MM.1S (cell line): ENCODE measurements around the gene MKNK1.

Source experiments
- DNase-seq: peaks from one replicate; pipeline ENCODE4 v3.0.0-alpha.2; 2015
- H2AFZ ChIP-seq: fragments of 300-600 bp; sonication (generic); 2 replicates; pipeline ENCODE4 v1.6.0; 2016; ENCODE audit warnings: antibody characterized with exemption, low read length
- H3F3A ChIP-seq: fragments of 300-600 bp; sonication (generic); 2 replicates; pipeline ENCODE4 v1.6.1; 2016; ENCODE audit warnings: mild to moderate bottlenecking, antibody characterized with exemption, low read length, moderate library complexity, mixed read lengths; ENCODE audit not compliant: insufficient read depth
- H3K27ac ChIP-seq: fragments of 300-600 bp; sonication (generic); 2 replicates; pipeline ENCODE4 v1.5.1; 2016; ENCODE audit warnings: mild to moderate bottlenecking, low read length
- H3K27me3 ChIP-seq: fragments of 300-600 bp; sonication (generic); replicated peaks from 2 replicates; pipeline ENCODE4 v1.6.0; 2016; ENCODE audit warnings: low read length; ENCODE audit not compliant: insufficient read depth
- H3K36me3 ChIP-seq: fragments of 300-600 bp; sonication (generic); replicated peaks from 2 replicates; pipeline ENCODE4 v1.6.1; 2016; ENCODE audit warnings: mild to moderate bottlenecking, low read length, mixed read lengths; ENCODE audit not compliant: insufficient read depth
- H3K4me1 ChIP-seq: fragments of 300-600 bp; sonication (generic); 2 replicates; pipeline ENCODE4 v1.6.1; 2016; ENCODE audit warnings: low read length, mixed read lengths
- H3K4me2 ChIP-seq: fragments of 300-600 bp; sonication (generic); 2 replicates; pipeline ENCODE4 v1.6.0; 2016; ENCODE audit warnings: low read depth, low read length
- H3K4me3 ChIP-seq: fragments of 300-600 bp; sonication (generic); 2 replicates; pipeline ENCODE4 v1.5.1; 2016; ENCODE audit warnings: low read length, mixed read lengths
- H3K79me2 ChIP-seq: fragments of 300-600 bp; sonication (generic); 2 replicates; pipeline ENCODE4 v1.6.1; 2016; ENCODE audit warnings: mixed run types, low read length, mixed read lengths
- H3K9ac ChIP-seq: fragments of 300-600 bp; sonication (generic); 2 replicates; pipeline ENCODE4 v1.6.1; 2016; ENCODE audit warnings: low read length, mixed read lengths
- H3K9me2 ChIP-seq: fragments of 300-600 bp; sonication (generic); replicated peaks from 2 replicates; pipeline ENCODE4 v1.6.1; 2016; ENCODE audit warnings: mild to moderate bottlenecking, low read length, mixed read lengths; ENCODE audit not compliant: insufficient read depth
- H3K9me3 ChIP-seq: fragments of 300-600 bp; sonication (generic); replicated peaks from 2 replicates; pipeline ENCODE4 v1.6.1; 2016; ENCODE audit warnings: mild to moderate bottlenecking, low read length, mixed read lengths; ENCODE audit not compliant: insufficient read depth
- H4K20me1 ChIP-seq: fragments of 300-600 bp; sonication (generic); 2 replicates; pipeline ENCODE4 v1.6.1; 2016; ENCODE audit warnings: mild to moderate bottlenecking, low read length, moderate library complexity, mixed read lengths; ENCODE audit not compliant: insufficient read depth
- EZH2 ChIP-seq: fragments of 300-600 bp; sonication (generic); optimal IDR thresholded peaks from 2 replicates; pipeline ENCODE3; 2017; ENCODE audit warnings: low read depth, mild to moderate bottlenecking, antibody characterized with exemption, low read length, mixed read lengths
- EZH2phosphoT487 ChIP-seq: fragments of 300-600 bp; sonication (generic); IDR thresholded peaks from 2 replicates; pipeline ENCODE4 v1.6.1; 2018; ENCODE audit warnings: antibody characterized with exemption, low read length
- TF ChIP-seq, protein P1 (sequence below): fragments of 300-600 bp; sonication (generic); IDR thresholded peaks from 2 replicates; pipeline ENCODE4 v1.5.1; 2016; ENCODE audit warnings: antibody characterized with exemption, low read length, mixed read lengths

The MKNK1 gene

DNA sequence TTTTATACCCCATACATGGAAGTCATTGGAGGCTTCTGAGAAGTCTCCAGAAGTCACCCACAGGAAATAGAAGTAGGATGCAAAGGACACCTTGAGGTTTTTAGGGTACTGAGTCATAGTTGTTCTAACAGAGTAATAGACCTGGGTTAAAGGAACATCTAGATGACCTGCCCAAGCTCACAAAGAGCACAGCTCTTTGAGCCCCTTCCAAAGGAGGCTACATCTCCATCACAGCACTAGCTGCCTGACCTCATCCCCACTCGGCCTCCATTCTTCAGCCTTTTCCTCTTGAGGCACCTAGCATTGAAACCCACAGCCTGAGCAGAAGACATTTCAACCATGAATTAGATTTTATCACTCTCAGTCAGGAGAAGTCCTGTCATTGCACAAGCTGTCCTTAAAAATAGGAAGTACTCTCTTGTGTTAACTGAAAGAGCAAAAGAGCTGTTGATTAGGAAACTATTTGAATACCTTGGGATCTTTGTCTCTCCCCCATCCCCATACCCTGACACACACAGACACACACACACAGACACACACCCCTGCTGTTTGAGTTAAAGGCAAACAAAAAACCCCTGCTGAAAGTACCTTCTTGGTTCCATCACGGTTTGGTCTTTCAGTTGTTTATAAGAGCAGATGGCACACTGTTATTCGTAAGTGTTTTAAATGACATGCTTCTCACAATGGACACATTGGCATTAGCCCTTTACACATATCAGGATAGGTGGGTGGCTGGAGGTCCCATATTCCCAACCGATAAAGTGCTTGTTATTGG is 22.2 kb downstream of the MKNK1 start:
- Histone ChIP-seq H3K4me3 (no peak overlapping the region), H3K36me3 (no peaks in the 10 kb centered on the region), H3K4me2 (no peak overlapping the region), H3K9ac (no peak overlapping the region), H3K9me2 (no peaks in the 10 kb centered on the region), H3K27me3 (no peaks in the 10 kb centered on the region), H3K79me2 (no peaks in the 10 kb centered on the region), H4K20me1 (no peaks in the 10 kb centered on the region), H2AFZ (no peak overlapping the region), H3K4me1 (no peaks in the 10 kb centered on the region), H3K27ac (no peak overlapping the region), H3K9me3 (no peaks in the 10 kb centered on the region), H3F3A (no peaks in the 10 kb centered on the region)
- TF ChIP-seq EZH2phosphoT487 (no peak), EZH2 (no peak)
- TF ChIP-seq, protein P1, sequence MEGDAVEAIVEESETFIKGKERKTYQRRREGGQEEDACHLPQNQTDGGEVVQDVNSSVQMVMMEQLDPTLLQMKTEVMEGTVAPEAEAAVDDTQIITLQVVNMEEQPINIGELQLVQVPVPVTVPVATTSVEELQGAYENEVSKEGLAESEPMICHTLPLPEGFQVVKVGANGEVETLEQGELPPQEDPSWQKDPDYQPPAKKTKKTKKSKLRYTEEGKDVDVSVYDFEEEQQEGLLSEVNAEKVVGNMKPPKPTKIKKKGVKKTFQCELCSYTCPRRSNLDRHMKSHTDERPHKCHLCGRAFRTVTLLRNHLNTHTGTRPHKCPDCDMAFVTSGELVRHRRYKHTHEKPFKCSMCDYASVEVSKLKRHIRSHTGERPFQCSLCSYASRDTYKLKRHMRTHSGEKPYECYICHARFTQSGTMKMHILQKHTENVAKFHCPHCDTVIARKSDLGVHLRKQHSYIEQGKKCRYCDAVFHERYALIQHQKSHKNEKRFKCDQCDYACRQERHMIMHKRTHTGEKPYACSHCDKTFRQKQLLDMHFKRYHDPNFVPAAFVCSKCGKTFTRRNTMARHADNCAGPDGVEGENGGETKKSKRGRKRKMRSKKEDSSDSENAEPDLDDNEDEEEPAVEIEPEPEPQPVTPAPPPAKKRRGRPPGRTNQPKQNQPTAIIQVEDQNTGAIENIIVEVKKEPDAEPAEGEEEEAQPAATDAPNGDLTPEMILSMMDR: no peak
- no peak for DNase-seq

DNA sequence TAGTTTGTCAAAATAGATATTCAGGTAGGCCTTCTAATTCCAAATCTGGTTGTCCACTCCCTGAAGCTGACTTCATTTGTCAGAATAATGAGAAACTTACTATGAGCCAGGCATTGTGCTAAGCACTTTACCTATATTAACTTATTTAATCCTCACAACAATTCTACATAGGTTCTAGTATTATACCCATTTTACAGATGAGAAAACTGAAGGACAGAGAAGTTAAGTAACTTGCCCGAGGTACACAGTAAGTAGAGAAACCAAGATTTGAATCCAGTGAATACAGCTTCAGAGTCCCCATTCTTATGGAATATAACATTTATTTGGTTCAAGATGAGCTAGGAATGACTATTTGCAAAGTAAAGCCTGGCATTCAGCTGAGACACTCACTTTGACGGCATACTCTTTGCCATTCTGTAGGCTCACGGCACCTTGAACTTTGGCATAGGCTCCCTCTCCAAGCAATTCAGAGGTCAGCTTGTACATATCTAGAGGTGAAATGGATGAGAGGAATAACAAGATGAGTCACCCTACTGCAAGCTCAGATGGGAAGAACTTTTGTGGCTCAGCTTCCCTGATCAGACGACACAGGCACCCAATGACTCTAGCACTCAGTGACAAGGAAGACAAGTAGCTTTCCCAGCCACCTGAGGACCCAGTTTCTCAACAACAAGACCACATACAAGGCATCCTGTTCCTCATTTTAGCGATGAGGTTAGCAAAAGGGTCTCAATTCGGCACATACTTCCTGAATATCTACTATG is 23.7 kb downstream of the MKNK1 start:
- Histone ChIP-seq H3K27me3 (no peaks in the 10 kb centered on the region), H3K9ac (no peak overlapping the region), H3K27ac (no peak overlapping the region), H3K4me3 (no peak overlapping the region), H3K79me2 (no peaks in the 10 kb centered on the region), H2AFZ (no peak overlapping the region), H4K20me1 (no peaks in the 10 kb centered on the region), H3K9me3 (no peaks in the 10 kb centered on the region), H3K4me2 (no peak overlapping the region), H3K9me2 (no peaks in the 10 kb centered on the region), H3K4me1 (no peaks in the 10 kb centered on the region), H3F3A (no peaks in the 10 kb centered on the region), H3K36me3 (no peaks in the 10 kb centered on the region)
- no peak for TF ChIP-seq EZH2
- TF ChIP-seq, protein P1: no peak
- TF ChIP-seq EZH2phosphoT487: no peak
- DNase-seq: no peak

DNA sequence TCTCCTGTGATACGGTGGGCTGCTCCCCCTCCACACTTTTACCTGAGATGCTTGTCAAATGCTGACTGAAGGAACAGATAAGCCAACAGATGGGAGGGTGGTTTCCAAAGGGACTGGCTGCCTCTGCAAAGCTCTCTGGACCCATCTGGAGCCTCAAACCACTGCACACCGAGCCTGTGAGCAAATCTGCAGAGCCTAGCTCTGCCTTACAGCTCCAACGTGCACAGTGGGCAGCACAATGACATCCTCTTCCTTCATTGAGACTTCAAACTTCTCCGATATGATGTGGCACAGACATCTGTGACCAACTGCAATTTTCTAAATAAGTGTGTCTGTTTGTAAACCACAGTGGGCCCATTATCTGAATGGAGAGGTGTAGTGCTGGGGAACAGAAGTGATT is 26.4 kb downstream of the MKNK1 start:
- no peaks in the 10 kb centered on the region for H3K36me3 ChIP-seq
- H4K20me1 ChIP-seq: no peaks in the 10 kb centered on the region
- H3K4me2 ChIP-seq: no peak overlapping the region
- H3K27ac ChIP-seq: no peak overlapping the region
- H3F3A ChIP-seq: no peaks in the 10 kb centered on the region
- TF ChIP-seq, protein P1: no peak
- no peak for TF ChIP-seq EZH2phosphoT487
- no peak for TF ChIP-seq EZH2
- no peak overlapping the region for H2AFZ ChIP-seq
- no peaks in the 10 kb centered on the region for H3K79me2 ChIP-seq
- no peak for DNase-seq
- no peaks in the 10 kb centered on the region for H3K9me3 ChIP-seq
- no peak overlapping the region for H3K4me3 ChIP-seq
- H3K9ac ChIP-seq: no peak overlapping the region
- no peaks in the 10 kb centered on the region for H3K4me1 ChIP-seq
- no peaks in the 10 kb centered on the region for H3K27me3 ChIP-seq
- H3K9me2 ChIP-seq: no peaks in the 10 kb centered on the region
